KMS-11 (cell line): ENCODE measurements around the gene SMARCE1.

Experiments
- H2AFZ ChIP-seq: fragments of 200-600 bp; sonication (generic); 2 replicates; pipeline ENCODE4 v1.6.1; 2016; ENCODE audit warnings: antibody characterized with exemption, mixed run types, low read depth
- H3K27ac ChIP-seq: fragments of 200-600 bp; sonication (generic); 2 replicates; pipeline ENCODE4 v1.6.1; 2016; ENCODE audit warnings: mild to moderate bottlenecking, mixed run types
- H3K27me3 ChIP-seq: fragments of 200-600 bp; sonication (generic); 2 replicates; pipeline ENCODE4 v1.6.1; 2017; ENCODE audit warnings: mild to moderate bottlenecking, low read depth, mixed run types, moderate library complexity; ENCODE audit not compliant: insufficient read depth
- H3K36me3 ChIP-seq: fragments of 200-600 bp; sonication (generic); 2 replicates; pipeline ENCODE4 v1.6.1; 2017; ENCODE audit warnings: mild to moderate bottlenecking, mixed run types; ENCODE audit not compliant: insufficient read depth
- H3K4me1 ChIP-seq: fragments of 200-600 bp; sonication (generic); 2 replicates; pipeline ENCODE4 v1.6.1; 2016; ENCODE audit warnings: mild to moderate bottlenecking, low read depth, mixed run types; ENCODE audit not compliant: poor library complexity, severe bottlenecking
- H3K4me2 ChIP-seq: fragments of 200-600 bp; sonication (generic); 2 replicates; pipeline ENCODE4 v1.7.0; 2016; ENCODE audit warnings: mild to moderate bottlenecking, mixed run types
- H3K4me3 ChIP-seq: fragments of 200-600 bp; sonication (generic); IDR thresholded peaks from 2 replicates; pipeline ENCODE4 v1.6.1; 2017; ENCODE audit warnings: low read depth, low read length, mixed read lengths; ENCODE audit not compliant: insufficient read depth
- H3K79me2 ChIP-seq: fragments of 200-600 bp; sonication (generic); 2 replicates; pipeline ENCODE4 v1.6.1; 2016; ENCODE audit warnings: low read depth, mixed run types; ENCODE audit not compliant: insufficient read depth
- H3K9ac ChIP-seq: fragments of 200-600 bp; sonication (generic); 2 replicates; pipeline ENCODE4 v1.6.1; 2016; ENCODE audit warnings: mild to moderate bottlenecking, mixed run types
- H4K20me1 ChIP-seq: fragments of 200-600 bp; sonication (generic); 2 replicates; pipeline ENCODE4 v1.6.1; 2016; ENCODE audit warnings: mild to moderate bottlenecking, mixed run types; ENCODE audit not compliant: insufficient read depth
- TF ChIP-seq, protein P1 (sequence below): fragments of 200-600 bp; sonication (generic); conservative IDR thresholded peaks from 2 replicates; pipeline ENCODE4 v1.6.1; 2017; ENCODE audit warnings: low read depth, mild to moderate bottlenecking, antibody characterized with exemption, low read length, moderate library complexity, mixed read lengths

SMARCE1 gene

DNA sequence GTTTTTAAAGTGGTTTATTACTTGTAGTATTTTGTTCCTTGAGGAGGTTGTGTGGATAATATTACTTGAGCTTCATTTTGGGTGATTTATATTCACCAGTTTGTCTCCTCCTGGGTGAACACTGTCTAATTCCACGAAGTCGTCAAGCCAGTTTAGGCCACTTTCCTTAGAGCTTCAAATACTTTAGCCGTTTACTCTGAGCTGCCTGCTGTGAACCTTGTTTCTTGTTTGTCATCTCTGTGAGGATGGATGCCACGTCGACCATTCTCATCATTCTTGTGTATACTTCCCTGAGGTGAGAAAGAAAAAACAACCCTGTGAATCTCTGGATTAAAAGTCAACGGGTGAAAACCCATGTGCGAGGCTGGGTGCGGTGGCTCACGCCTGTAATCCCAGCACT, 47.0 kb upstream of the SMARCE1 start:
- Histone ChIP-seq H3K4me3 (no peak overlapping the region), H3K9ac (no peak overlapping the region), H4K20me1 (no peaks in the 10 kb centered on the region), H3K27me3 (no peaks in the 10 kb centered on the region), H2AFZ (no peak overlapping the region), H3K4me1 (no peaks in the 10 kb centered on the region), H3K4me2 (no peak overlapping the region), H3K79me2 (no peaks in the 10 kb centered on the region), H3K36me3 (no peaks in the 10 kb centered on the region), H3K27ac (no peak overlapping the region)
- TF ChIP-seq, protein P1, sequence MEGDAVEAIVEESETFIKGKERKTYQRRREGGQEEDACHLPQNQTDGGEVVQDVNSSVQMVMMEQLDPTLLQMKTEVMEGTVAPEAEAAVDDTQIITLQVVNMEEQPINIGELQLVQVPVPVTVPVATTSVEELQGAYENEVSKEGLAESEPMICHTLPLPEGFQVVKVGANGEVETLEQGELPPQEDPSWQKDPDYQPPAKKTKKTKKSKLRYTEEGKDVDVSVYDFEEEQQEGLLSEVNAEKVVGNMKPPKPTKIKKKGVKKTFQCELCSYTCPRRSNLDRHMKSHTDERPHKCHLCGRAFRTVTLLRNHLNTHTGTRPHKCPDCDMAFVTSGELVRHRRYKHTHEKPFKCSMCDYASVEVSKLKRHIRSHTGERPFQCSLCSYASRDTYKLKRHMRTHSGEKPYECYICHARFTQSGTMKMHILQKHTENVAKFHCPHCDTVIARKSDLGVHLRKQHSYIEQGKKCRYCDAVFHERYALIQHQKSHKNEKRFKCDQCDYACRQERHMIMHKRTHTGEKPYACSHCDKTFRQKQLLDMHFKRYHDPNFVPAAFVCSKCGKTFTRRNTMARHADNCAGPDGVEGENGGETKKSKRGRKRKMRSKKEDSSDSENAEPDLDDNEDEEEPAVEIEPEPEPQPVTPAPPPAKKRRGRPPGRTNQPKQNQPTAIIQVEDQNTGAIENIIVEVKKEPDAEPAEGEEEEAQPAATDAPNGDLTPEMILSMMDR: no peak

DNA sequence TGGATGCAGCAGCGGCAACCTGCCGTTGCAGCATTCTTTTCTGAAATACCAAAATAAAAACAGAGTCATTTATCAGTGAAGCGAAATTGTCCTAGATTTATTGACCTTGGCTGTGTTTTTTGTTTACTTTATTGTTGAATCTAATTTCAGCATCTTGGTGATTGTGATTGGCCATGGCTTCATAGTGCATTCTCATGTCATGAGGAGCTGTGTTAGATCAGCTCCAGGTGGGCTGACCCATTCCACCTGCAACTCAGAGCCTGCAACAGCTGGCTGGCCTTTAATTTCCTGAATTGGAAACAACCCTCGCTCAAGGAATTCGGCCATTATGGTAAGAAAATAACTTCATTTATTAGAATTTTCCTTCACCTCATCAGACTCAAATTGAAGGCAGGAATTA, 39.5 kb upstream of the SMARCE1 start:
- Histone ChIP-seq H4K20me1 (no peaks in the 10 kb centered on the region), H2AFZ (no peak overlapping the region), H3K27me3 (no peaks in the 10 kb centered on the region), H3K4me2 (no peak overlapping the region), H3K79me2 (no peaks in the 10 kb centered on the region), H3K36me3 (no peaks in the 10 kb centered on the region), H3K4me1 (no peaks in the 10 kb centered on the region), H3K27ac (no peak overlapping the region), H3K4me3 (no peak overlapping the region), H3K9ac (no peak overlapping the region)
- TF ChIP-seq, protein P1: no peak

DNA sequence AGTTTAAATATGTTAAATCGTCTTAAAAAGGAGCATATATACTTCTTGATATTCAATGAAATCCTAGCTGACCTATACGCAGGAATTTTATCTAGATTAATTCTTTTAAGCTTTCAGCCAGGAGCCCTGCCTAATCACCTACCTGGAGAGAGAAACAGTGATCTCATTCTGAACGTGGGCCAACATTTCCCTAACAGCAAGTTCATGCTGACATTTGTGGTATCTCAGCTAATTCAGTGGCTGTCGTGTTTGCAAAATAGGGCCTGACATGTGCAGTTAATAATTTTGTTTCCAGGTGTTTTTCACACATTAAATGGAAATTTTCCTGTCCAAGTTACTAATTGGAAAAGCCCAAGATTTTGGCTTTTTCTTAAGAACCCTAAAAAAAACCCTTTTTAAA, 38.6 kb upstream of the SMARCE1 start:
- H3K4me2 ChIP-seq: no peak overlapping the region
- H2AFZ ChIP-seq: no peak overlapping the region
- H3K4me3 ChIP-seq: no peak overlapping the region
- H3K27ac ChIP-seq: no peak overlapping the region
- no peaks in the 10 kb centered on the region for H3K79me2 ChIP-seq
- H3K27me3 ChIP-seq: no peaks in the 10 kb centered on the region
- no peaks in the 10 kb centered on the region for H4K20me1 ChIP-seq
- H3K4me1 ChIP-seq: no peaks in the 10 kb centered on the region
- TF ChIP-seq, protein P1: no peak
- H3K36me3 ChIP-seq: no peaks in the 10 kb centered on the region
- H3K9ac ChIP-seq: no peak overlapping the region

DNA sequence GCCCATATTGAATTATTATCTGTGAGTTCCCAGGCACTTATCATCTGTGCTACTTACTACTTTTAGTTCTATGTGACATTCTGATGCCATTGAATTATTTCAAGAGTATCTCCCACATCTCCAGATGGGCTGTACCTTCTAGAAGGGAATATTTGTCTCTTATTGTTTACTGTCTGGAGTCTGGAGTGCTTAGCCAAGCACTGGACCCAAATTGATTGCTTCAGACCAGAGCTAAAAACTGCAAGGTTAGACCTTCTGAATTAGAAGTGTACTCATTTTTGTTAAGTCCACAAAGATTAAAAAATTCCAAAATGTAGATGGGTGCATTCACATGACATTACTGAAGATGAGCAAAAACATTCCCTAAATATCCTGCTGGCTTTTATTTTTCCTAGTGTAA, 33.4 kb upstream of the SMARCE1 start:
- H3K4me1 ChIP-seq: no peaks in the 10 kb centered on the region
- H2AFZ ChIP-seq: no peak overlapping the region
- no peak overlapping the region for H3K4me3 ChIP-seq
- TF ChIP-seq, protein P1: no peak
- no peak overlapping the region for H3K9ac ChIP-seq
- H3K27me3 ChIP-seq: no peaks in the 10 kb centered on the region
- H3K79me2 ChIP-seq: no peaks in the 10 kb centered on the region
- H3K36me3 ChIP-seq: no peaks in the 10 kb centered on the region
- no peaks in the 10 kb centered on the region for H4K20me1 ChIP-seq
- H3K4me2 ChIP-seq: no peak overlapping the region
- H3K27ac ChIP-seq: no peak overlapping the region

DNA sequence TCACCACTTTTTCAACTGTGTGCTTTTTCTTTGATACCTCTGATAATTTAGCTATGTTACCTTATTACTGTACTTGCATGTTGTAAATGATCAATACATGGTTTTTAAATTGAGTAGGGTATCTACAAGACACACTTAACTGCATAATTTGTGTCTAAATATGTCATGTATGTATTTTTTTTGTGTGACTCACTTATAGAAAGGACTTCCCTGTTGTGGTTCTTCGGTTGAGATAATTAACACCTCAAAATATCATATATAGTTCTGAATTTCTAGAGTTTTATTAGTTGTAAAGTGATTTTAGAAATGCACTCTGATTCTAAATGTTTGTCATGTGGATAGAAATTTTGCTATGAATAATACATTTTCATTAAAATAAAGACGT, 31.9 kb upstream of the SMARCE1 start:
- Histone ChIP-seq H4K20me1 (no peaks in the 10 kb centered on the region), H3K27ac (no peak overlapping the region), H3K36me3 (no peaks in the 10 kb centered on the region), H2AFZ (no peak overlapping the region), H3K9ac (no peak overlapping the region), H3K27me3 (no peaks in the 10 kb centered on the region), H3K79me2 (no peaks in the 10 kb centered on the region), H3K4me2 (no peak overlapping the region), H3K4me3 (no peak overlapping the region), H3K4me1 (no peaks in the 10 kb centered on the region)
- TF ChIP-seq, protein P1: no peak
